GM19351 (cell line): ENCODE measurements around the gene MSRB2.

ENCODE experiments used
- ATAC-seq: cut with Tn5 transposase; IDR thresholded peaks from one replicate; pipeline ENCODE4 v1.9.1; 2021; ENCODE audit warnings: mild to moderate bottlenecking, moderate library complexity; ENCODE audit not compliant: unreplicated experiment

The MSRB2 gene

GRCh38 chr10:23111517-23112286 lies 16.3 kb downstream of the MSRB2 start:
- no peak for ATAC-seq

GRCh38 chr10:23114228-23114850 lies 19.0 kb downstream of the MSRB2 start:
- ATAC-seq: no peak

GRCh38 chr10:23116486-23117205 lies 21.3 kb downstream of the MSRB2 start:
- no peak for ATAC-seq

- no peak for ATAC-seq
These were observed 24.9 kb downstream of the MSRB2 start for GRCh38 chr10:23120001-23120934.

GRCh38 chr10:23121135-23121534 lies 25.8 kb downstream of the MSRB2 start:
- no peak for ATAC-seq

- ATAC-seq: no peak
These were observed 41.1 kb downstream of the MSRB2 start for GRCh38 chr10:23136462-23136861.

- ATAC-seq: no peak
These were observed 44.3 kb downstream of the MSRB2 start for GRCh38 chr10:23139677-23140076.

- no peak for ATAC-seq
These were observed 46.6 kb downstream of the MSRB2 start for GRCh38 chr10:23141995-23142394.

- no peak for ATAC-seq
These were observed 50.9 kb downstream of the MSRB2 start for GRCh38 chr10:23146258-23146657.

GRCh38 chr10:23147035-23147434 lies 51.7 kb downstream of the MSRB2 start:
- no peak for ATAC-seq

GRCh38 chr10:23148214-23148613 lies 52.8 kb downstream of the MSRB2 start:
- ATAC-seq: no peak

- ATAC-seq: no peak
These were observed 54.7 kb downstream of the MSRB2 start for GRCh38 chr10:23150091-23150490.

GRCh38 chr10:23150610-23151009 lies 55.2 kb downstream of the MSRB2 start:
- ATAC-seq: no peak

- no peak for ATAC-seq
These were observed 55.7 kb downstream of the MSRB2 start for GRCh38 chr10:23151071-23151470.

- ATAC-seq: no peak
These were observed 59.8 kb downstream of the MSRB2 start for GRCh38 chr10:23155169-23155568.

GRCh38 chr10:23156447-23157150 lies 61.2 kb downstream of the MSRB2 start:
- no peak for ATAC-seq

GRCh38 chr10:23157239-23157681 lies 61.9 kb downstream of the MSRB2 start:
- peak; percentile 62 for ATAC-seq

- ATAC-seq: peak; percentile 52
These were observed 62.5 kb downstream of the MSRB2 start for GRCh38 chr10:23157691-23158369.

- ATAC-seq: peak; percentile 73
These were observed 63.0 kb downstream of the MSRB2 start for GRCh38 chr10:23158370-23158769.
